GM23338 (cell line): ENCODE results near the gene MYLK. TPM values are rescaled to one million over a fixed set of nuclear protein-coding genes. Genes with fewer than 3 reads are reported as not detected.

ENCODE experiments used
- ATAC-seq: fragments of 200-7000 bp; cut with Tn5 transposase; 3 replicates; pipeline ENCODE4 v1.9.1; 2020
- DNase-seq: peaks from one replicate; pipeline ENCODE4 v3.0.0-alpha.2; 2015; ENCODE audit warnings: low spot score
- H2AFZ ChIP-seq: fragments of 200-600 bp; sonication (generic); 2 replicates; pipeline ENCODE4 v1.8.0; 2016; ENCODE audit warnings: antibody characterized with exemption, mild to moderate bottlenecking, moderate library complexity
- H3F3A ChIP-seq: fragments of 200-600 bp; sonication (generic); replicated peaks from 2 replicates; pipeline ENCODE4 v1.8.0; 2017; ENCODE audit warnings: antibody characterized with exemption, mixed run types, low read depth
- H3K27ac ChIP-seq: fragments of 200-600 bp; sonication (generic); 2 replicates; pipeline ENCODE4 v1.6.1; 2016; ENCODE audit warnings: low read depth
- H3K27me3 ChIP-seq: fragments of 200-600 bp; sonication (generic); 2 replicates; pipeline ENCODE4 v1.8.0; 2016; ENCODE audit warnings: mild to moderate bottlenecking, mixed run types, moderate library complexity; ENCODE audit not compliant: insufficient read depth
- H3K36me3 ChIP-seq: fragments of 200-600 bp; sonication (generic); 2 replicates; pipeline ENCODE4 v1.8.0; 2016; ENCODE audit warnings: mild to moderate bottlenecking; ENCODE audit not compliant: insufficient read depth
- H3K4me1 ChIP-seq: fragments of 200-600 bp; sonication (generic); 2 replicates; pipeline ENCODE4 v1.8.0; 2016; ENCODE audit warnings: mild to moderate bottlenecking, moderate library complexity; ENCODE audit not compliant: insufficient read depth
- H3K4me2 ChIP-seq: fragments of 200-600 bp; sonication (generic); 2 replicates; pipeline ENCODE4 v1.7.1; 2017; ENCODE audit warnings: mixed run types
- H3K4me3 ChIP-seq: fragments of 200-600 bp; sonication (generic); 2 replicates; pipeline ENCODE4 v1.6.1; 2016; ENCODE audit warnings: mixed run types
- H3K79me2 ChIP-seq: fragments of 200-600 bp; sonication (generic); replicated peaks from 2 replicates; pipeline ENCODE4 v1.8.0; 2017; ENCODE audit warnings: mild to moderate bottlenecking; ENCODE audit not compliant: insufficient read depth
- H3K9me2 ChIP-seq: fragments of 200-600 bp; sonication (generic); 2 replicates; pipeline ENCODE4 v1.8.0; 2017; ENCODE audit not compliant: insufficient read depth
- H4K20me1 ChIP-seq: fragments of 200-600 bp; sonication (generic); replicated peaks from 2 replicates; pipeline ENCODE4 v1.8.0; 2017; ENCODE audit warnings: mild to moderate bottlenecking; ENCODE audit not compliant: insufficient read depth
- H3K27ac Mint-ChIP-seq: 2 replicates; pipeline ENCODE4 v1.8.0; 2020; ENCODE audit warnings: inconsistent platforms, mild to moderate bottlenecking, moderate library complexity, mixed read lengths
- H3K27me3 Mint-ChIP-seq: 3 replicates; pipeline ENCODE4 v1.8.0; 2022; ENCODE audit warnings: low read depth, mild to moderate bottlenecking, moderate library complexity, mixed read lengths, inconsistent platforms; ENCODE audit not compliant: insufficient read depth, poor library complexity
- H3K36me3 Mint-ChIP-seq: 3 replicates; pipeline ENCODE4 v1.8.0; 2021; ENCODE audit warnings: low read depth, mild to moderate bottlenecking, inconsistent platforms, moderate library complexity, mixed read lengths
- H3K4me1 Mint-ChIP-seq: 3 replicates; pipeline ENCODE4 v1.8.0; 2020; ENCODE audit warnings: mild to moderate bottlenecking, inconsistent platforms, mixed read lengths
- H3K4me3 Mint-ChIP-seq: 3 replicates; pipeline ENCODE4 v1.8.0; 2021; ENCODE audit warnings: moderate library complexity, mild to moderate bottlenecking, inconsistent platforms, mixed read lengths
- H3K9me3 Mint-ChIP-seq: 3 replicates; pipeline ENCODE4 v1.8.0; 2020; ENCODE audit warnings: moderate library complexity, mild to moderate bottlenecking, inconsistent platforms, mixed read lengths
- CTCF ChIP-seq, 2 experiments: fragments of 200-600 bp in 1 of 2; sonication (generic) in 1 of 2; conservative IDR thresholded peaks; 2 replicates each; pipeline versions ENCODE4 v1.5.1 to v1.6.1; 2016 to 2017; ENCODE audit warnings: antibody characterized with exemption in 2 of 2, low read depth in 2 of 2, mild to moderate bottlenecking in 2 of 2, moderate library complexity in 1 of 2
- ETS1 ChIP-seq: IDR thresholded peaks from 2 replicates; pipeline ENCODE4 v1.6.1; 2016; ENCODE audit warnings: antibody characterized with exemption
- EZH2 ChIP-seq: fragments of 200-600 bp; sonication (generic); IDR thresholded peaks from one replicate; pipeline ENCODE4 v1.8.0; 2017; ENCODE audit warnings: antibody characterized with exemption, mild to moderate bottlenecking, low read depth; ENCODE audit not compliant: unreplicated experiment
- EZH2phosphoT487 ChIP-seq: fragments of 200-600 bp; sonication (generic); IDR thresholded peaks from one replicate; pipeline ENCODE4 v1.8.1; 2018; ENCODE audit warnings: antibody characterized with exemption; ENCODE audit not compliant: unreplicated experiment
- JUNB ChIP-seq: IDR thresholded peaks from one replicate; pipeline ENCODE4 v1.6.1; 2016; ENCODE audit warnings: antibody characterized with exemption; ENCODE audit not compliant: unreplicated experiment
- NANOG ChIP-seq: IDR thresholded peaks from 2 replicates; pipeline ENCODE4 v1.6.1; 2016; ENCODE audit warnings: antibody characterized with exemption, borderline replicate concordance
- POLR2AphosphoS5 ChIP-seq: IDR thresholded peaks from 2 replicates; pipeline ENCODE4 v1.6.1; 2016; ENCODE audit warnings: antibody characterized with exemption, low read depth
- REST ChIP-seq: IDR thresholded peaks from one replicate; pipeline ENCODE4 v1.6.1; 2018; ENCODE audit warnings: antibody characterized with exemption; ENCODE audit not compliant: unreplicated experiment
- STAT1 ChIP-seq: IDR thresholded peaks from one replicate; pipeline ENCODE4 v1.6.1; 2016; ENCODE audit warnings: antibody characterized with exemption; ENCODE audit not compliant: unreplicated experiment
- ZNF114 ChIP-seq: fragments of 250-450 bp; sonication (Bioruptor Pico); IDR thresholded peaks from 2 replicates; pipeline ENCODE4 v1.5.0; 2020; ENCODE audit warnings: mild to moderate bottlenecking, moderate library complexity
- ZNF331 ChIP-seq: fragments of 250-450 bp; sonication (Bioruptor Pico); IDR thresholded peaks from 2 replicates; pipeline ENCODE4 v1.5.0; 2020; ENCODE audit warnings: low read depth, mild to moderate bottlenecking, moderate library complexity
- polyA plus RNA-seq: library from polyadenylated mRNA; unstranded; fragments of >200 nt; fragmentation: Nextera tagmentation; extraction: Ambion mirVana; gene quantifications from 2 replicates; pipeline ENCODE4 v1.2.1, GENCODE V29; 2016
- total RNA-seq: library from RNA; depleted of rRNA; stranded (reverse); fragments of >200 nt; shearing (Covaris generic); gene quantifications from 2 replicates; pipeline ENCODE4 v1.2.3, GENCODE V29; 2014
- TF ChIP-seq, protein P1 (sequence below): fragments of 250-450 bp; sonication (Bioruptor Pico); IDR thresholded peaks from 2 replicates; pipeline ENCODE4 v1.5.0; 2020; ENCODE audit warnings: mild to moderate bottlenecking, moderate library complexity

The MYLK gene
- total and polyA plus RNA-seq, 2 experiments from 2014 or later = 11.5 to 17.9 TPM

- H4K20me1 ChIP-seq = no peaks in the 10 kb centered on the region
- no peaks in the 10 kb centered on the region; the same call in 1 of the 2 replicates for H3K36me3 ChIP-seq
- no peak for ATAC-seq
Measured at GRCh38 chr3:123657111-123657510, 227.0 kb downstream of the MYLK start.

More at GRCh38 chr3:123657111-123657510, 227.0 kb downstream of the MYLK start:
- no peak overlapping the region for H3K27ac ChIP-seq
- TF ChIP-seq ETS1 (no peak), ZNF114 (CRISPR knock-in tag) (no peak), CTCF (conservative IDR thresholded peaks at IDR 0.05; ENCODE audit: low read depth in 2 of 2) (no peak), NANOG (no peak), JUNB (no peak), REST (no peak), EZH2 (no peak), POLR2AphosphoS5 (no peak), EZH2phosphoT487 (no peak), STAT1 (no peak), ZNF331 (no peak)
- TF ChIP-seq, protein P1, sequence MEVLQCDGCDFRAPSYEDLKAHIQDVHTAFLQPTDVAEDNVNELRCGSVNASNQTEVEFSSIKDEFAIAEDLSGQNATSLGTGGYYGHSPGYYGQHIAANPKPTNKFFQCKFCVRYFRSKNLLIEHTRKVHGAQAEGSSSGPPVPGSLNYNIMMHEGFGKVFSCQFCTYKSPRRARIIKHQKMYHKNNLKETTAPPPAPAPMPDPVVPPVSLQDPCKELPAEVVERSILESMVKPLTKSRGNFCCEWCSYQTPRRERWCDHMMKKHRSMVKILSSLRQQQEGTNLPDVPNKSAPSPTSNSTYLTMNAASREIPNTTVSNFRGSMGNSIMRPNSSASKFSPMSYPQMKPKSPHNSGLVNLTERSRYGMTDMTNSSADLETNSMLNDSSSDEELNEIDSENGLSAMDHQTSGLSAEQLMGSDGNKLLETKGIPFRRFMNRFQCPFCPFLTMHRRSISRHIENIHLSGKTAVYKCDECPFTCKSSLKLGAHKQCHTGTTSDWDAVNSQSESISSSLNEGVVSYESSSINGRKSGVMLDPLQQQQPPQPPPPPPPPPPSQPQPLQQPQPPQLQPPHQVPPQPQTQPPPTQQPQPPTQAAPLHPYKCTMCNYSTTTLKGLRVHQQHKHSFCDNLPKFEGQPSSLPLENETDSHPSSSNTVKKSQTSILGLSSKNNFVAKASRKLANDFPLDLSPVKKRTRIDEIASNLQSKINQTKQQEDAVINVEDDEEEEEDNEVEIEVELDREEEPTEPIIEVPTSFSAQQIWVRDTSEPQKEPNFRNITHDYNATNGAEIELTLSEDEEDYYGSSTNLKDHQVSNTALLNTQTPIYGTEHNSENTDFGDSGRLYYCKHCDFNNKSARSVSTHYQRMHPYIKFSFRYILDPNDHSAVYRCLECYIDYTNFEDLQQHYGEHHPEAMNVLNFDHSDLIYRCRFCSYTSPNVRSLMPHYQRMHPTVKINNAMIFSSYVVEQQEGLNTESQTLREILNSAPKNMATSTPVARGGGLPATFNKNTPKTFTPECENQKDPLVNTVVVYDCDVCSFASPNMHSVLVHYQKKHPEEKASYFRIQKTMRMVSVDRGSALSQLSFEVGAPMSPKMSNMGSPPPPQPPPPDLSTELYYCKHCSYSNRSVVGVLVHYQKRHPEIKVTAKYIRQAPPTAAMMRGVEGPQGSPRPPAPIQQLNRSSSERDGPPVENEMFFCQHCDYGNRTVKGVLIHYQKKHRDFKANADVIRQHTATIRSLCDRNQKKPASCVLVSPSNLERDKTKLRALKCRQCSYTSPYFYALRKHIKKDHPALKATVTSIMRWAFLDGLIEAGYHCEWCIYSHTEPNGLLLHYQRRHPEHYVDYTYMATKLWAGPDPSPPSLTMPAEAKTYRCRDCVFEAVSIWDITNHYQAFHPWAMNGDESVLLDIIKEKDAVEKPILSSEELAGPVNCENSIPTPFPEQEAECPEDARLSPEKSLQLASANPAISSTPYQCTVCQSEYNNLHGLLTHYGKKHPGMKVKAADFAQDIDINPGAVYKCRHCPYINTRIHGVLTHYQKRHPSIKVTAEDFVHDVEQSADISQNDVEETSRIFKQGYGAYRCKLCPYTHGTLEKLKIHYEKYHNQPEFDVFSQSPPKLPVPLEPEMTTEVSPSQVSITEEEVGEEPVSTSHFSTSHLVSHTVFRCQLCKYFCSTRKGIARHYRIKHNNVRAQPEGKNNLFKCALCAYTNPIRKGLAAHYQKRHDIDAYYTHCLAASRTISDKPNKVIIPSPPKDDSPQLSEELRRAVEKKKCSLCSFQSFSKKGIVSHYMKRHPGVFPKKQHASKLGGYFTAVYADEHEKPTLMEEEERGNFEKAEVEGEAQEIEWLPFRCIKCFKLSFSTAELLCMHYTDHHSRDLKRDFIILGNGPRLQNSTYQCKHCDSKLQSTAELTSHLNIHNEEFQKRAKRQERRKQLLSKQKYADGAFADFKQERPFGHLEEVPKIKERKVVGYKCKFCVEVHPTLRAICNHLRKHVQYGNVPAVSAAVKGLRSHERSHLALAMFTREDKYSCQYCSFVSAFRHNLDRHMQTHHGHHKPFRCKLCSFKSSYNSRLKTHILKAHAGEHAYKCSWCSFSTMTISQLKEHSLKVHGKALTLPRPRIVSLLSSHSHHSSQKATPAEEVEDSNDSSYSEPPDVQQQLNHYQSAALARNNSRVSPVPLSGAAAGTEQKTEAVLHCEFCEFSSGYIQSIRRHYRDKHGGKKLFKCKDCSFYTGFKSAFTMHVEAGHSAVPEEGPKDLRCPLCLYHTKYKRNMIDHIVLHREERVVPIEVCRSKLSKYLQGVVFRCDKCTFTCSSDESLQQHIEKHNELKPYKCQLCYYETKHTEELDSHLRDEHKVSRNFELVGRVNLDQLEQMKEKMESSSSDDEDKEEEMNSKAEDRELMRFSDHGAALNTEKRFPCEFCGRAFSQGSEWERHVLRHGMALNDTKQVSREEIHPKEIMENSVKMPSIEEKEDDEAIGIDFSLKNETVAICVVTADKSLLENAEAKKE = no peak
- H3K36me3 Mint-ChIP-seq = peaks cover 19% of the 10 kb centered on the region
- no peaks in the 10 kb centered on the region for H3K9me2 ChIP-seq
- H2AFZ ChIP-seq = no peak overlapping the region
- no peak overlapping the region for H3K4me3 Mint-ChIP-seq
- no peak for DNase-seq
- peaks cover 6% of the 10 kb centered on the region; the same call in 2 of the 3 replicates for H3K9me3 Mint-ChIP-seq
- no peak overlapping the region for H3K4me3 ChIP-seq
- H3K79me2 ChIP-seq = no peaks in the 10 kb centered on the region
- H3K4me2 ChIP-seq = no peak overlapping the region
- H3K27me3 Mint-ChIP-seq = peaks cover 2% of the 10 kb centered on the region
- H3K4me1 ChIP-seq = no peaks in the 10 kb centered on the region; the same call in 1 of the 2 replicates
- H3K4me1 Mint-ChIP-seq = peaks cover 7% of the 10 kb centered on the region
- H3K27me3 ChIP-seq = no peaks in the 10 kb centered on the region
- no peak overlapping the region for H3K27ac Mint-ChIP-seq
- no peaks in the 10 kb centered on the region for H3F3A ChIP-seq
